HG02884 (cell line): ENCODE data around the gene COPS7B.
"Not testable (repeated sequence)": the region's sequence is repeated elsewhere in the genome, so short reads cannot be mapped to it uniquely, and the experiment has no call there.

Source experiments
- ATAC-seq: cut with Tn5 transposase; IDR thresholded peaks from one replicate; pipeline ENCODE4 v1.9.1; 2021; ENCODE audit warnings: mild to moderate bottlenecking, moderate library complexity; ENCODE audit not compliant: unreplicated experiment

Gene COPS7B

GRCh38 chr2:231786177-231786916 lies at the start of gene COPS7B:
TSS of gene COPS7B (plus strand) at chr2:231786445. CDS start at chr2:231788571, 2,126 bp downstream.
- peak; percentile 43 for ATAC-seq

DNA sequence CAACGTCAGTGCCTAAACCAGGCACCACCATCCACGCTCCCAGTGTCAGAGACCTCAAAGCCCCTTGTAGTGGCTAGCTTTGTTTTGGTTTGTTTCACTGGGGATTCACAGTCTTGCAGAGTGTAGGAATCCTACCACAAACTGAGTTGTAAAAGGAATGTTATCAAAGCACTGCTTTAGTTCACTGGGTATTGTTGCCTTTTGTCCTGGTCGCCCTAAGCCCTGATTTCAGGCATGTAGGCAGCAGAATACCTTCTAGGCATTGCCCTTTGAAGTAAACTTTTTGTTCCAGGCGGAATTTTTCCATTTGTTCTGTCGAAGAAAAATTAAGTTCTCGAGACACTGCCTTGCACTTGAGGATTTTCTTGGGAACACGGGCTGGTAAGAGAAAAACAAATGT lies 48.5 kb upstream of the COPS7B start:
- ATAC-seq, result no peak

GRCh38 chr2:231743376-231744116 lies 42.7 kb upstream of the COPS7B start:
- no peak for ATAC-seq

GRCh38 chr2:231745303-231746038 lies 40.8 kb upstream of the COPS7B start:
- no peak for ATAC-seq

DNA sequence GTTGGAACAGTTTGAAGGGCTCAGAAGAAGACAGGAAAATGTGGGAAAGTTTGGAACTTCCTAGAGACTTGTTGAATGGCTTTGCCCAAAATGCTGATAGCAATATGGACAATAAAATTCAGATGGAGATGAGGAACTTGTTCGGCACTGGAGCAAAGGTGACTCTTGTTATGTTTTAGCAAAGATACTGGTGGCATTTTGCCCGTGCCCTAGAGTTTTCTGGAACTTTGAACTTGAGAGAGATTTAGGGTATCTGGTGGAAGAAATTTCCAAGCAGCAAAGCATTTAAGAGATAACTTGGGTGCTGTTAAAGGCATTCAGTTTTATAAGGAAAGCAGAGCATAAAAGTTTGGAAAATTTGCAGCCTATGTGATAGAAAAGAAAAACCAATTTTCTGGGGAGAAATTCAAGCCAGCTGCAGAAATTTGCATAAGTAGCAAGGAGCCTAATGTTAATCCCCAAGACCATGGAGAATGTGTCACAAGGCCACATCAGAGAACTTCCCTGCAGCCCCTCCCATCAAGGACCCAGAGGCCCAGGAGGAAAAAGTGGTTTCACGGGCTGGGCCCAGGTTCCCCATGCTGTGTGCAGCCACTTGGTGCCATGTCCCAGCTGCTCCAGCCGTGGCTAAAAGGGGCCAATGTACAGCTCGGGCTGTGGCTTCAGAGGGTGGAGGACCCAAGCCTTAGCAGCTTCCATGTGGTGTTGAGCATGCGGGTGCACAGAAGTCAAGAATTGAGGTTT lies 37.9 kb upstream of the COPS7B start:
- ATAC-seq, result not testable (repeated sequence)

DNA sequence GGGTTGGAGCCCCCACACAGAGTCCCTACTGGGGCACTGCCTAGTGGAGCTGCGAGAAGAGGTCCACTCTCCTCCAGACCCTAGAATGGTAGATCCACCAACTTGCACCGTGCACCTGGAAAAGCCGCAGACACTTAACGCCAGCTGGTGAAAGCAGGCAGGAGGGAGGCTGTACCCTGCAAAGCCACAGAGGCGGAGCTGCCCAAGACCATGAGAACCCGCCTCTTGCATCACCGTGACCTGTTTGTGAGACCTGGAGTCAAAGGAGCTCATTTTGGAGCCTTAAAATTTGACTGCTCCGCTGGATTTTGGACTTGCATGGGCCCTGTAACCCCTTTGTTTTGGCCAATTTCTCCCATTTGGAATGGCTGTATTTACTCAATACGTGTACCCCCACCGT lies 37.2 kb upstream of the COPS7B start:
- not testable (repeated sequence) for ATAC-seq

GRCh38 chr2:231751042-231751815 lies 35.0 kb upstream of the COPS7B start:
- no peak for ATAC-seq

DNA sequence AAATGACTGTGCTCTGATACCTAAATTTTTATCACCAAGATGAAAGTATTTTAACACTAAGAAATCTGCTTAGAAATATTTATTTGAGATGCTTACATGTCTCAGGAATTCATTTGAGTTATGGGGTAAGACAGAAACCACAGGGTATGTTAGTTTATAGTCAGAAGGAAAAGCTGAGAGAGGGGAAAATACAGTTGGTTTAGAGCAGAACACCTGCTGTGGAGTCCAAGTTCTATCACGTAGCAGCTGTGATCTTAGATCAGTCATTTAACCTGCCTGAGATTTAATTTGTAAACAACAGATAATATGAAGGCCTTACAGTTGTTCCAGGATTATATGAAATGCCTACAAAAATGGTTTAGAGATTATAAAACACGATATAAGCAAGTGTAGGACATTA lies 34.2 kb upstream of the COPS7B start:
- no peak for ATAC-seq

- ATAC-seq, result no peak
Observed at GRCh38 chr2:231761735-231762134, 24.5 kb upstream of the COPS7B start.

DNA sequence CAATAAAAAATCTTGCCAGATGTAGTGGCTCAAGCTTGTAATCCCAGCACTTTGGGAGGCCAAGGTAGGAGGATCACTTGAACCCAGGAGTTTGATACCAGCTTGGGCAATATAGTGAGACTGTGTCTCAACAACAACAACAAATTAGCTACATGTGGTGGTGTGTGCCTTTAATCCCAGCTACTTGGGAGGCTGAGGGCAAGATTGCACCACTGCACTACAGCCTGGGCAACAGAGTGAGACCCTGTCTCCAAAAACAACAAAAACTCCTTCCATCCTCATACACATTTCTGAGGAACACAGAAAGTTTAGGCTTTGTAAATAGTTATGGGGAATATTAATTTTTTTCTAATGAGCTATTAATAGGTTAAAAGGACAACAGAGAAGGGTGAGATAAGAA lies 22.1 kb upstream of the COPS7B start:
- no peak for ATAC-seq

GRCh38 chr2:231764760-231765159 lies 21.5 kb upstream of the COPS7B start:
- ATAC-seq, result no peak

GRCh38 chr2:231765496-231765929 lies 20.7 kb upstream of the COPS7B start:
- ATAC-seq, result no peak

DNA sequence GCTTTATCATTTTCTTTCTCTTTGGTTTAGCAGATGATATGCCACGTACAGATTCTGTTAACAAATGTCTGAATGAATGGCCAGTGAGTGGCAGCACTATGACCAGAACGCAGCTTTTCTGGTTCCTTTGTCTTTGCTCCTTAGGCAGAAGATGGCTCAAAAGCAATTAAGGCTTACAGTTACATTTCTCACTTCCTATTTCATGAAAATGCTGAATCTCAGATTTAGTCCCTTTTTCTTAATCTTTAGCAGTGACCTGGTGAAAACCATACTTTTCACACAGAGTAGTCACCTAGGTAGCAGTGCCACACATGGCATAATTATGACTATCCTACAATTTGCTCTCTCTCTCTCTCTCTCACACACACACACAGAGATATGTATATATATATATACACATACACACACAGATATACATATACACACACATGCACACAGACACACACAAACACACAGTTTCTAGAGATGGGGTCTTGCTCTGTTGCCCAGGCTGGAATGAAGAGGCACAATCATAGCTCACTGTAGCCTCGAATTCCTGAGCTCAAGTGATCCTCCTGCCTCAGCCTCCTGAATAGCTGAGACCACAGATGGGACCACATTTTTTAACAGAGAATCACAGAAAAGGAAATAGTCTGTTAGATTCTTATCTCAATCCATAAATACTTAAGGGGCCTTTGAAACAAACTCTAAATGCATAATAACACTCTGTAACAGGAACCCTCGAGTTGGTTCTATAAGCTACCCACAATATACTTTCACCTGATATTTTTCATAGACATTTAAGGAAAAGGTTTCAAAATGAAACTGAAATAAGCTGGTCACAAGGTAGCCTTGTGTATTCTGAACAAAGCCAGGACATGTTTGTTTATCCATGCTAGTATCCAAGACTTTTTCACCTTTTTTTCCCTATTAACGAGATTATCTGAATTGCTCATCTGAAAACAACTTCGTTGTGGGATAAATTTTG lies 16.8 kb upstream of the COPS7B start:
- no peak for ATAC-seq

- peak; percentile 5 for ATAC-seq
Observed at GRCh38 chr2:231780123-231780908, 5.9 kb upstream of the COPS7B start.

GRCh38 chr2:231780909-231781797 lies 5.1 kb upstream of the COPS7B start, which contains the start of gene PDE6D:
TSS of gene PDE6D (minus strand) at chr2:231781282. CDS start at chr2:231781114, 168 bp downstream.
- ATAC-seq, result peak; percentile 82

- ATAC-seq, result no peak
Observed at GRCh38 chr2:231781798-231782726, 4.2 kb upstream of the COPS7B start.
